HG03135 (cell line): ENCODE data around the gene LGALS9.
"Not testable (repeated sequence)": the region's sequence is repeated elsewhere in the genome, so short reads cannot be mapped to it uniquely, and the experiment has no call there.

Source experiments
- ATAC-seq: cut with Tn5 transposase; IDR thresholded peaks from one replicate; pipeline ENCODE4 v1.9.1; 2021; ENCODE audit warnings: mild to moderate bottlenecking, moderate library complexity; ENCODE audit not compliant: unreplicated experiment

LGALS9 gene

GRCh38 chr17:27671591-27671910, 40.6 kb downstream of the LGALS9 start:
- no peak for ATAC-seq

DNA sequence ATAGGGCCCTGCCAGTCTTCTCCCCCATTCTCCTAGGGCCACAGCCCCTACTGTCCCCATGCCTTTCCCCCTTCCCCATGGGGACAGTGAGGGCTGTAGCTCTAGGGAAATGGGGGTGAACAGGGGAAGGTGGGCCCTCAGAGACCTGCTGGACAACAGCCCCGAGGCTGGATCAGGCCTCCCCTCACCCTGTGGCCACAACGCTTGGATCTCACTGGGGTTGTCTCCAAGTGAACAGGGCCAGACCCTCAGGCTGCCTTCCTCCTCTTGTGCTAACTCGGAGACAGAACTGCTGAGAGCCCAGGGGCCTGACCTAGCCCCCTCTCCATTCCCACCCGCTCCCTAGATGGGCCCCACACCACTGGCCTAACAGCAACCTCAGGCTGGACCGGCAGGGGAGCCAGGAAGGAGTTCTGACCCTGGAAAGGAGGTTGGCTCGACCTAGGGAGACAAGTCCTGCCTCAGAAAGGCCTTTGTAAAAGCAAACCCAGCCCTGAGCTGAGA, 41.0 kb downstream of the LGALS9 start:
- ATAC-seq = not testable (repeated sequence)

GRCh38 chr17:27674335-27674734, 43.3 kb downstream of the LGALS9 start:
- ATAC-seq = no peak

- ATAC-seq = no peak
Measured at GRCh38 chr17:27677191-27677590, 46.2 kb downstream of the LGALS9 start.

- ATAC-seq = not testable (repeated sequence)
Measured at GRCh38 chr17:27686322-27686721, 55.3 kb downstream of the LGALS9 start.

DNA sequence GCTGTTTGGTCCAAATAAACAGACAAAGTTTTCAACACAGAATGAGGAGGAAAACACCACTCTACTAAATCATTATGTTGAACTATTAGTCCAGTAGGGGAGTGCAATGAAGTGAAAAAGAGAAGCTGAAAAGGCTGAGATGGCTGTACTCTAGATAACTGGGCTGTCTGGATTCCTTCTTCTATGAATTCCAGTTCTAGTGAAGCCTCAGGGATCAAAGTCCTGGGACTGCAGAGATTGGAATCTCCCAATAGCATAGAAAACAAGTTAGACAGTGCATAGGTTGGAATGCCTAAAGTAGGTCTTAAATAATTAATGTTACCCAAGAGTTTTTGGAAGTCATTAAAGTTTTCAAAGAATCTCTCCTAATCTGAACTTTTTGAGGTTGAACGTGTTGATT, 59.9 kb downstream of the LGALS9 start:
- no peak for ATAC-seq

GRCh38 chr17:27695254-27695814, 64.3 kb downstream of the LGALS9 start:
- not testable (repeated sequence) for ATAC-seq
